ENCODE results near the gene OSBPL7.

Gene OSBPL7

GRCh38 chr17:47870056-47870455 is 48.5 kb upstream of the OSBPL7 start:
- Histone ChIP-seq H3K27me3 (ENCODE audit: insufficient read depth, low read length) (peaks cover 10% of the 10 kb centered on the region), H3K9me2 (ENCODE audit: low read depth, low read length) (no peaks in the 10 kb centered on the region), H3K4me1 (ENCODE audit: insufficient read depth, low read length, severe bottlenecking) (no peaks in the 10 kb centered on the region), H3K4me3 (ENCODE audit: low read depth, low read length, poor library complexity, severe bottlenecking) (no peak overlapping the region), H3K9me3 (ENCODE audit: low read length) (no peaks in the 10 kb centered on the region), H3K27ac (ENCODE audit: low read depth, low read length, poor library complexity, severe bottlenecking) (no peak overlapping the region), H3K4me2 (ENCODE audit: low read length) (no peak overlapping the region), H3F3A (ENCODE audit: insufficient read depth, low read length) (no peaks in the 10 kb centered on the region), H2AFZ (ENCODE audit: low read length) (no peak overlapping the region), H3K79me2 (ENCODE audit: insufficient read depth, low read length) (no peaks in the 10 kb centered on the region), H4K20me1 (ENCODE audit: insufficient read depth, low read length) (no peaks in the 10 kb centered on the region), H3K9ac (ENCODE audit: low read length) (no peak overlapping the region), H3K36me3 (ENCODE audit: insufficient read depth, low read length) (no peaks in the 10 kb centered on the region)
- TF ChIP-seq CTCF (IDR thresholded peaks at IDR 0.05; ENCODE audit: low read length) (no peak), EZH2 (IDR thresholded peaks at IDR 0.05; ENCODE audit: borderline replicate concordance, low read length) (no peak)

GRCh38 chr17:47869114-47869513 is 47.5 kb upstream of the OSBPL7 start:
- Histone ChIP-seq H3K9ac (ENCODE audit: low read length) (no peak overlapping the region), H3K9me2 (ENCODE audit: low read depth, low read length) (no peaks in the 10 kb centered on the region)

GRCh38 chr17:47867813-47868533 is 46.4 kb upstream of the OSBPL7 start:
- peaks cover 10% of the 10 kb centered on the region for H3K27me3 ChIP-seq (ENCODE audit: insufficient read depth, low read length)
- no peaks in the 10 kb centered on the region for H3K9me3 ChIP-seq (ENCODE audit: low read length)
- no peak for TF ChIP-seq EZH2 (IDR thresholded peaks at IDR 0.05; ENCODE audit: borderline replicate concordance, low read length)
- no peak for TF ChIP-seq CTCF (IDR thresholded peaks at IDR 0.05; ENCODE audit: low read length)
- no peaks in the 10 kb centered on the region for H3K9me2 ChIP-seq (ENCODE audit: low read depth, low read length)
- H3K4me3 ChIP-seq (ENCODE audit: low read depth, low read length, poor library complexity, severe bottlenecking), result no peak overlapping the region
- no peaks in the 10 kb centered on the region for H4K20me1 ChIP-seq (ENCODE audit: insufficient read depth, low read length)
- no peak overlapping the region for H3K4me2 ChIP-seq (ENCODE audit: low read length)
- no peaks in the 10 kb centered on the region for H3K4me1 ChIP-seq (ENCODE audit: insufficient read depth, low read length, severe bottlenecking)
- no peak overlapping the region for H3K9ac ChIP-seq (ENCODE audit: low read length)
- H3K27ac ChIP-seq (ENCODE audit: low read depth, low read length, poor library complexity, severe bottlenecking), result no peak overlapping the region
- H3K79me2 ChIP-seq (ENCODE audit: insufficient read depth, low read length), result no peaks in the 10 kb centered on the region
- no peaks in the 10 kb centered on the region for H3F3A ChIP-seq (ENCODE audit: insufficient read depth, low read length)
- H2AFZ ChIP-seq (ENCODE audit: low read length), result no peak overlapping the region
- no peaks in the 10 kb centered on the region for H3K36me3 ChIP-seq (ENCODE audit: insufficient read depth, low read length)

More at GRCh38 chr17:47869114-47869513, 47.5 kb upstream of the OSBPL7 start:
- Histone ChIP-seq H2AFZ (ENCODE audit: low read length) (no peak overlapping the region), H3K79me2 (ENCODE audit: insufficient read depth, low read length) (no peaks in the 10 kb centered on the region), H3F3A (ENCODE audit: insufficient read depth, low read length) (no peaks in the 10 kb centered on the region), H3K4me3 (ENCODE audit: low read depth, low read length, poor library complexity, severe bottlenecking) (no peak overlapping the region), H4K20me1 (ENCODE audit: insufficient read depth, low read length) (no peaks in the 10 kb centered on the region), H3K9me3 (ENCODE audit: low read length) (no peaks in the 10 kb centered on the region), H3K36me3 (ENCODE audit: insufficient read depth, low read length) (no peaks in the 10 kb centered on the region), H3K27ac (ENCODE audit: low read depth, low read length, poor library complexity, severe bottlenecking) (no peak overlapping the region), H3K4me2 (ENCODE audit: low read length) (no peak overlapping the region), H3K27me3 (ENCODE audit: insufficient read depth, low read length) (peaks cover 10% of the 10 kb centered on the region), H3K4me1 (ENCODE audit: insufficient read depth, low read length, severe bottlenecking) (no peaks in the 10 kb centered on the region)
- TF ChIP-seq CTCF (IDR thresholded peaks at IDR 0.05; ENCODE audit: low read length) (no peak), EZH2 (IDR thresholded peaks at IDR 0.05; ENCODE audit: borderline replicate concordance, low read length) (no peak)

All from OCI-LY1 (cell line).